Mammary epithelial cell (primary cell): Measurements from ENCODE around the gene SPTBN2.

Experiments
- CTCF ChIP-seq, 2 donors: IDR thresholded peaks in 1 of 2; conservative IDR thresholded peaks in 1 of 2; 2 replicates each; pipeline ENCODE4 v1.5.1; 2011 to 2012; ENCODE audit warnings: inconsistent platforms in 2 of 2, low read length in 2 of 2, mild to moderate bottlenecking in 2 of 2, control low read depth in 1 of 2, low read depth in 1 of 2; ENCODE audit not compliant: insufficient read depth in 1 of 2; ENCODE audit errors: extremely low read depth in 1 of 2
- EZH2 ChIP-seq: IDR thresholded peaks from 2 replicates; pipeline ENCODE4 v1.6.1; 2012; ENCODE audit warnings: low read length, inconsistent platforms, borderline replicate concordance

- TF ChIP-seq CTCF (conservative IDR thresholded peaks at IDR 0.05 in 1 of 2, IDR thresholded peaks at IDR 0.05 in 1 of 2; ENCODE audit: extremely low read depth in 1 of 2, insufficient read depth in 1 of 2, low read depth in 1 of 2, low read length in 2 of 2) (no peak), EZH2 (no peak)
These were observed 65.2 kb downstream of the SPTBN2 start for GRCh38 chr11:66663741-66664296.
